Esophagus muscularis mucosa (tissue), 4 donors: Measurements from ENCODE around the gene CFL1.

Source experiments
- CTCF ChIP-seq, 3 experiments: fragments of 200-600 bp in 2 of 3; fragments of 450-650 bp in 1 of 3; sonication (generic) in 2 of 3; IDR thresholded peaks; one replicate each; pipeline ENCODE4 v1.5.1; 2017 to 2019; ENCODE audit warnings: antibody characterized with exemption in 3 of 3, mild to moderate bottlenecking in 2 of 3, moderate library complexity in 1 of 3
- EP300 ChIP-seq: sonication (generic); formaldehyde crosslinking; IDR thresholded peaks from one replicate; pipeline ENCODE4 v1.6.1; 2017; ENCODE audit warnings: antibody characterized with exemption
- POLR2AphosphoS5 ChIP-seq, 2 donors: sonication (generic); formaldehyde crosslinking; IDR thresholded peaks; one replicate each; pipeline ENCODE4 v1.6.1; 2017; ENCODE audit warnings: antibody characterized with exemption in 2 of 2

DNA sequence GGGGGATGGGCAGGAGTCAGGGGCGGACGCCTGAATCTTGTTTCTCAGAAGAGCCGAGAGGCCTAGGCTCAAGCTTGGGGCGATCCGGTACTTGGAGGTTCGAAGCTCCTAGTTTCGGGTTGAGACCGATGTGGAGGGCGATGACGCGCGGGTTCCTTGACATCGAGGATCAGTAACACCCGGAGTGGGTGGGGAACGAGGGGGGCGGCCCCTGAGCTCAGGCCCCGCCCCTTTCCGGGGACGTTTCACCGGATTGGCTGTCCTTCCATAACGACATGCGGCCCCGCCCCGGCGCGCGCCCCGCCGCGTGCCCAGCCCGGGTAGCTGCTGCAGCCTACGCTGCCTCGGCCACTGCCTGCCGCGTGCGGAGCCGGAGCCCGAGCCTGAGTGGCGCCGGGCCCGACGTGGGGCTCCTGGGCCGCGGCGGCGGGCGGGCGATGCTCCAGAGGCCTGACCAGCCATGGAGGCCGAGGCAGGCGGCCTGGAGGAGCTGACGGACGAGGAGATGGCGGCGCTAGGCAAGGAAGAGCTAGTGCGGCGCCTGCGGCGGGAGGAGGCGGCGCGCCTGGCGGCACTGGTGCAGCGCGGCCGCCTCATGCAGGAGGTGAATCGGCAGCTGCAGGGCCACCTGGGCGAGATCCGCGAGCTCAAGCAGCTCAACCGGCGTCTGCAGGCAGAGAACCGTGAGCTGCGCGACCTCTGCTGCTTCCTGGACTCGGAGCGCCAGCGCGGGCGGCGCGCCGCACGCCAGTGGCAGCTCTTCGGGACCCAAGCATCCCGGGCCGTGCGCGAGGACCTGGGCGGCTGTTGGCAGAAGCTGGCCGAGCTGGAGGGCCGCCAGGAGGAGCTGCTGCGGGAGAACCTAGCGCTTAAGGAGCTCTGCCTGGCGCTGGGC is 32.6 kb upstream of the CFL1 start, which contains the start of gene CCDC85B:
- TF ChIP-seq CTCF (IDR thresholded peaks at IDR 0.05) (peak in 2 of 3 experiments; percentile 9 to 22), EP300 (no peak), POLR2AphosphoS5 (IDR thresholded peaks at IDR 0.05) (peak; percentile 94 to 99)
